Suprapubic skin (tissue), 3 donors: ENCODE results near the gene ITM2C.

Experiments used
- CTCF ChIP-seq, 2 donors: fragments of 200-600 bp in 1 of 2; fragments of 450-650 bp in 1 of 2; sonication (generic) in 1 of 2; IDR thresholded peaks; one replicate each; pipeline ENCODE4 v1.5.1; 2016 to 2019; ENCODE audit warnings: antibody characterized with exemption in 2 of 2, mild to moderate bottlenecking in 1 of 2, moderate library complexity in 1 of 2
- POLR2A ChIP-seq, 2 donors: fragments of 450-650 bp; IDR thresholded peaks; one replicate each; pipeline ENCODE4 v1.6.1; 2017; ENCODE audit warnings: antibody characterized with exemption in 2 of 2, mild to moderate bottlenecking in 2 of 2, moderate library complexity in 2 of 2

DNA sequence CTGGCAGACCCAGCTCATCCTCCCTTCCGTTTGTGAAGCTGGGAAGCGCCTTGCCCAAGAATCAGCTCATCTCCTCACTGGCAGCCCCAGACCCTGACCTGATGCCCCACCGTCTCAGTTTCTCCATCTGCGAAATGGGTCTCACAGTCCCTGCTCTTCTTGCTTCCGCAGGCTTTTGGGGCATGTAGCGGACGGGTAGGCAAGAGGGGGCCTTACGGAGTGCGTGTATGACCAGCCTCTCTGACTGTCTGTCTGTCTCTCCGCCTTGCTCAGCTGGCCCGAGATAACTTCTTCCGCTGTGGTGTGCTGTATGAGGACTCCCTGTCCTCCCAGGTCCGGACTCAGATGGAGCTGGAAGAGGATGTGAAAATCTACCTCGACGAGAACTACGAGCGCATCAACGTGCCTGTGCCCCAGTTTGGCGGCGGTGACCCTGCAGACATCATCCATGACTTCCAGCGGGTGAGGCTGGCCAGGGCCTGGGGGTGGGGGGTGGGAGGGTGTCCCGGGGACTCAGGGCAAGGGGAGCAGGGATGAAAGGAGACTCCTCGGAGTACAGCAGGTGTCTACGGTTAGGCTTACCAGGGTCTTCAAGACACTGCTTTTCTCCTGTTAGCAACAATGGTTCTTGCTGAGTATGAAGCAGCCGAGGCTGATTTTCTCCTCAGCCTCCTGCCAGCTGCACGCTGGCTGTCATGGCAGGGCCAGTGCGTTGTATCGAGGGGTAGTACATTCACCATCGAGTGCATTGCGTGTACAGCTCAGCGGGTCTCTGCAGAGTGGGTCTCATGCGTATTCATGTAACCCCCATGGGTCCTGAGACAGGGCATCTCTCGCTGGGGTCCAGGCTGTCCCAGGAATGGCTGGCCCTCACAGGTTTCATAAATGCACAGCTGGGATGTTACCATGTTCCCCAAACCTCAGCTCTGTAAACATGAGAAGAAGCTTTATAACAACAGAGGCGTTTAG lies 10.9 kb downstream of the ITM2C start:
- TF ChIP-seq CTCF (IDR thresholded peaks at IDR 0.05) (no peak), POLR2A (IDR thresholded peaks at IDR 0.05) (no peak)
